Osteocyte (in vitro differentiated cells): ENCODE results near the gene TMEM61. TPM values are rescaled to one million over a fixed set of nuclear protein-coding genes. Genes with fewer than 3 reads are reported as not detected.

ENCODE experiments used
- DNase-seq: peaks from one replicate; pipeline ENCODE4 v3.0.0; 2021; ENCODE audit warnings: mixed read lengths; ENCODE audit not compliant: unreplicated experiment; ENCODE audit errors: extremely low spot score
- H3K27ac Mint-ChIP-seq: one replicate; pipeline ENCODE4 v1.8.0; 2021; ENCODE audit warnings: mild to moderate bottlenecking, mixed read lengths; ENCODE audit not compliant: unreplicated experiment
- H3K27me3 Mint-ChIP-seq: one replicate; pipeline ENCODE4 v1.8.0; 2021; ENCODE audit warnings: mixed read lengths; ENCODE audit not compliant: unreplicated experiment
- H3K36me3 Mint-ChIP-seq: one replicate; pipeline ENCODE4 v1.8.0; 2021; ENCODE audit warnings: mixed read lengths; ENCODE audit not compliant: unreplicated experiment
- H3K4me1 Mint-ChIP-seq: one replicate; pipeline ENCODE4 v1.8.0; 2021; ENCODE audit warnings: mixed read lengths; ENCODE audit not compliant: unreplicated experiment
- H3K4me3 Mint-ChIP-seq: one replicate; pipeline ENCODE4 v1.8.0; 2021; ENCODE audit warnings: mild to moderate bottlenecking, moderate library complexity, mixed read lengths; ENCODE audit not compliant: unreplicated experiment
- H3K9me3 Mint-ChIP-seq: one replicate; pipeline ENCODE4 v1.8.0; 2021; ENCODE audit warnings: mixed read lengths; ENCODE audit not compliant: unreplicated experiment
- total RNA-seq: library from RNA; stranded (reverse); gene quantifications from 2 replicates; pipeline ENCODE4 v1.2.1, GENCODE V29; 2021
- TF ChIP-seq, protein P1 (sequence below): fragments of 200-600 bp; sonication (generic); IDR thresholded peaks from 2 replicates; pipeline ENCODE4 v1.5.0; 2021; ENCODE audit warnings: antibody characterized with exemption, mild to moderate bottlenecking, moderate library complexity

Gene TMEM61
- total RNA-seq, 1 donor from 2014 or later = not detected

DNA sequence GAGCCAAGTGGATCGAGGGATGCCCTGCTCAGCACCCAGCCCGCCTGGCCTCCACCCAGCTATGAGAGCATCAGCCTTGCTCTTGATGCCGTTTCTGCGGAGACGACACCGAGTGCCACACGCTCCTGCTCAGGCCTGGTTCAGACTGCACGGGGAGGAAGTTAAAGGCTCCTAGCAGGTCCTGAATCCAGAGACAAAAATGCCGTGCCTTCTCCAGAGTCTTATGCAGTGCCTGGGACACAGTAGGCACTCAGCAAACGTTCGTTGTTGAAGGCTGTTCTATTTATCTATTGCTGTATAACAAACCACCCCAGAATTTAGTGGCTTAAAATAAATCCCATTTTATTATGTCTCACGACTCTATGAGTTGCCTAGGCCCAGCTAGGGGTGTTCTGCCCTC lies 11.5 kb downstream of the TMEM61 start:
- TF ChIP-seq, protein P1, sequence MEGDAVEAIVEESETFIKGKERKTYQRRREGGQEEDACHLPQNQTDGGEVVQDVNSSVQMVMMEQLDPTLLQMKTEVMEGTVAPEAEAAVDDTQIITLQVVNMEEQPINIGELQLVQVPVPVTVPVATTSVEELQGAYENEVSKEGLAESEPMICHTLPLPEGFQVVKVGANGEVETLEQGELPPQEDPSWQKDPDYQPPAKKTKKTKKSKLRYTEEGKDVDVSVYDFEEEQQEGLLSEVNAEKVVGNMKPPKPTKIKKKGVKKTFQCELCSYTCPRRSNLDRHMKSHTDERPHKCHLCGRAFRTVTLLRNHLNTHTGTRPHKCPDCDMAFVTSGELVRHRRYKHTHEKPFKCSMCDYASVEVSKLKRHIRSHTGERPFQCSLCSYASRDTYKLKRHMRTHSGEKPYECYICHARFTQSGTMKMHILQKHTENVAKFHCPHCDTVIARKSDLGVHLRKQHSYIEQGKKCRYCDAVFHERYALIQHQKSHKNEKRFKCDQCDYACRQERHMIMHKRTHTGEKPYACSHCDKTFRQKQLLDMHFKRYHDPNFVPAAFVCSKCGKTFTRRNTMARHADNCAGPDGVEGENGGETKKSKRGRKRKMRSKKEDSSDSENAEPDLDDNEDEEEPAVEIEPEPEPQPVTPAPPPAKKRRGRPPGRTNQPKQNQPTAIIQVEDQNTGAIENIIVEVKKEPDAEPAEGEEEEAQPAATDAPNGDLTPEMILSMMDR = no peak
- H3K27ac Mint-ChIP-seq = no peak overlapping the region
- no peak overlapping the region for H3K4me3 Mint-ChIP-seq
- H3K27me3 Mint-ChIP-seq = peaks cover 19% of the 10 kb centered on the region
- no peak for DNase-seq
- no peaks in the 10 kb centered on the region for H3K9me3 Mint-ChIP-seq
- no peaks in the 10 kb centered on the region for H3K36me3 Mint-ChIP-seq
- H3K4me1 Mint-ChIP-seq = peaks cover 16% of the 10 kb centered on the region

DNA sequence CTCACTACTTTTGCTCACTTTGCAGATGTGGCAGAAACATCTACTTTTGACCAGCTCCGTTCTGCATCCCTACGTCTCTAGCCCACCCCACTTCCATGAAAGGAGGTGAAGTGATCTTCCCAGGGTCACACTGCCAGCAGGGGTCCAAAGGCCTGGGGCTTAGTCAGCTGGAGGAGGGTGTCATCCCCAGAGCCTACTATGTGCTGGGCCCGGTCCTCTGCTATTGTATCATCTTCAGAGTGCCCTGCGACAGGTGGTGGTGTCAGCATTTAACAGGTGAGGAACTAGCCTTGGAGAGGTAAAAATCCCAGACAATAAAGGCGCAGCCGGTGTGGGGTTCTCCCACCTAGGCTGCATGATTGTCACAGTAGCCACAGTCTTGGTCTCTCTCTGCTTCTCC lies 12.7 kb downstream of the TMEM61 start:
- no peak overlapping the region for H3K4me3 Mint-ChIP-seq
- H3K27ac Mint-ChIP-seq = no peak overlapping the region
- peaks cover 25% of the 10 kb centered on the region for H3K27me3 Mint-ChIP-seq
- peaks cover 19% of the 10 kb centered on the region for H3K4me1 Mint-ChIP-seq
- H3K36me3 Mint-ChIP-seq = no peaks in the 10 kb centered on the region
- H3K9me3 Mint-ChIP-seq = no peaks in the 10 kb centered on the region
- no peak for DNase-seq
- TF ChIP-seq, protein P1 = no peak

DNA sequence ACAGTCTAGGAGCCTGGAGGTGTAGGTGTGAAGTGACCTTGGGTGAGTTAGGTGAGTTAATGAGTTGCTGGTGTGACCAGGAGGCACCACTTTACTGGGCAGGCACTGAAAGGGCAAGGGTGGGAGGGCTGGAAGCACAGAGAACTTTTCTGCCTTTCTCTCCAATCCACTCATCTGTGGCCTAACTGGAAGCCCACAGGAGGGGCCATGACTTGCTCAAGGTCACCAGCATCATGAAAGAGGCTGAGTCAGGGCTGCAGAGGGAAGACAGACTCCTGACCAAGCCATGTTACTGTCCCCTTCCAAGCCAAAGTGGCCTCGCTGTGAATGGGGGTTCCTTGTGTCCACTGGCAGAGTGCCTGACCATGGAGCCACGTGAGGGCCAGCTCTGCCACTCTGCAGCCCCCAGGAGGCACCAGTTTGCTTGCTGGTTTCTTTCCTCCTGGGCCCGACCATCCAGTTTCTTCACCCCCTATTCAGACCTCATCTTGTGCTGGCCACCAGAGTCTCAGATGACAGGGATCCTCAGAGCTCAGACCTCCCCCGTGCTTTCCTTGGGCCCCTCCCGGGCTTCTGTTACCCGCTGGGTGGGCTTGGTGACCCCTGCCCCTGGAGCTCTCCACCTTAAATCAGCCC lies 14.0 kb downstream of the TMEM61 start:
- no peaks in the 10 kb centered on the region for H3K9me3 Mint-ChIP-seq
- H3K27me3 Mint-ChIP-seq = peaks cover 25% of the 10 kb centered on the region
- DNase-seq = no peak
- peaks cover 19% of the 10 kb centered on the region for H3K4me1 Mint-ChIP-seq
- H3K27ac Mint-ChIP-seq = no peak overlapping the region
- H3K36me3 Mint-ChIP-seq = no peaks in the 10 kb centered on the region
- TF ChIP-seq, protein P1 = no peak
- no peak overlapping the region for H3K4me3 Mint-ChIP-seq

DNA sequence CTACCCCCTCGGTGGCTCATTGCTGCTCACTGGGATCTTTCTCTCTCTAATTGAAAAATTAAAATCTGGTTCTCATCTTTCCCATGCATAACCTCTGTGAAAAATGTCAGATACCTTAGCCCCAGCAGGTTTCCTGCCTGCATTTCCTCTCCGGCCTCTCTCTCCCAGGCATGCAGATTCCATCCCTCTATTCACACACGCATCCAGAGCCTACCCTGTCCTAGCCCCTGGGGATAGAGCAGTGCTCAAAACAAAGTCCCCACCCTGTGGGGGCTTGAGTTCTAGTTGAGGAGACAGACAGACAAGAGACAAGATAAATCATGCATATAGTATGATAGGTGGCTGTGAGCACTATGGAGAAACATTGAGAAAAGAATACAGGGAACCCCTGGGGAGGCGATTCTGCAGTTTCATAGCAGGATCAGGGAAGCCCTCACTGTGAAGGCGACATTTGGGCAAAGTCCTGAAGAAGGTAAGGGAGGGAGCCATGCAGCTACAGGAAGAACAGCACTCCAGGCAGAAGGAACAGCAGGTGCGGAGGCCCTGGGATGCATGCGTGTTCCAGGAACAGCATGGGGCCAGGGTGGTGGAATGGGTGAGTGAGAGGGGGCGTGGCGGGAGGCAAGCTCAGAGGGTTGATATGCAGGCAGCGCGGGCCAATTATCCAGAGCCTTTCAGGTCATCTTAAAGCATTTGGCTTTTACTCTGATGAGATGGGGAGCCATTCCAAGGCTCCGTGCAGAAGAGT lies 14.8 kb downstream of the TMEM61 start:
- Mint-ChIP-seq H3K4me1 (peaks cover 19% of the 10 kb centered on the region), H3K27ac (no peak overlapping the region), H3K9me3 (no peaks in the 10 kb centered on the region), H3K36me3 (no peaks in the 10 kb centered on the region), H3K4me3 (no peak overlapping the region), H3K27me3 (peaks cover 28% of the 10 kb centered on the region)
- TF ChIP-seq, protein P1 = no peak
- DNase-seq = no peak

DNA sequence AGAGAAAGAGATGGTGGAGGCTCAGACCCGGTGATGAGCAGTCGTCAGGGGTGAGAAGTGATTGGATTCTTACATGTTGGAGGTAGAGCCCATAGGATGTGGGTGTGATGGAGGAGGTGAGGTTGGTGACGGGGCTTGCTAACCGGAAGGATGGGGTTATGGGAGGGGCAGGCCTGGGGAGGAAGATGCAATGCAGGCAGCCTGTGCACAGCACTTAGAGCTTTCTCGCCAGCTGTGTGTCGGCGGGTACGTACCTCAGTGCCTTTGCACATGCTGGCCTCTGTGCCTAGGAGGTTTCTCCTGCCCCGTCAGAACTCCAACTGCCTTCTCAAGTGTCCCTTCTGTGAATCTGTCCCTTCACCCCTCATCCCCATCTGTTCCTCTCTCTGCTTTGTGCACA lies 15.4 kb downstream of the TMEM61 start:
- Mint-ChIP-seq H3K36me3 (no peaks in the 10 kb centered on the region), H3K4me1 (peaks cover 19% of the 10 kb centered on the region), H3K4me3 (no peak overlapping the region), H3K27me3 (peaks cover 28% of the 10 kb centered on the region), H3K27ac (no peak overlapping the region), H3K9me3 (no peaks in the 10 kb centered on the region)
- TF ChIP-seq, protein P1 = no peak
- DNase-seq = no peak
